ENCODE data around the gene RTN4RL1.
A peak's percentile ranks its signal among the peaks of the same experiment; 100 is the strongest.

Gene RTN4RL1

DNA sequence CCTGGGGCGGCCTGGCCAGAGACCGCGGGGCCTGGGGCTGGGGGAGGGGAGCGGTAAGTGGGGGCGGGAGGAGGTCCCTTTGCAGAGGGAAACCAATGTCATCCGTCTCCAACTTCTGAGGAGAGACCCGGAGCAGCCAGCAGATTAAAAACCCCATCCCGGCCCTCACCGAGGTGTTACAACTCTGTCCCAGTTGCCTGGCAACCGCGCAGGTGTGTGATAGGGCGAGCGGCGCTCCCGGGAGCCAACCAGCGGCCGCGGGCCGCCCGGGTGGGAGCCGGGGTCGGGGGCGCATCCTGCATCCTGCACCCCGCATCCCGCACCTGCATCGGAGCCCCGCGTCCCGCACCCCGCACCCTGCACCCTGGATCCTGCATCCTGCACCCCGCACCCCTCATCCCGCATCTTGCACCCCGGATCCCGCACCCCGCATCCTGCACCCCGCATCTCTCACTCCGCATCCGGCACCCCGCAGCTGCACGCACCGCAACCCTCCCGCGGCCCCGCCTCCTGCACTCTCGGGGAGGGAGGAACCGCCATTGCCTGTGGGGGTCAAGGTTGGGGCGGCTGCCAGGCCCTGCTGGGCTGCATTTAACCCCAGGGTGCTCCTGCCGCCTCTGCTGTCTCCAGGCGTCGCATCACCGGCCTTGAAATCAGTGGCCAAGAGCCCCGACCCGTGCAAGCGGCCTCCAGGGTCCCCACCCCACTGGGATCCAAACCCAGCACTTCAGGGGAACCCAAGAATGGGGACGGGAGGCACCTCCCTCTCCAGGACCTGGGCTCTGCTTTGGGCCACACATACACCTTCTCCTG is 47.3 kb downstream of the RTN4RL1 start:
- no peak for FAIRE-seq
- DNase-seq (ENCODE audit: low spot score) = no peak

DNA sequence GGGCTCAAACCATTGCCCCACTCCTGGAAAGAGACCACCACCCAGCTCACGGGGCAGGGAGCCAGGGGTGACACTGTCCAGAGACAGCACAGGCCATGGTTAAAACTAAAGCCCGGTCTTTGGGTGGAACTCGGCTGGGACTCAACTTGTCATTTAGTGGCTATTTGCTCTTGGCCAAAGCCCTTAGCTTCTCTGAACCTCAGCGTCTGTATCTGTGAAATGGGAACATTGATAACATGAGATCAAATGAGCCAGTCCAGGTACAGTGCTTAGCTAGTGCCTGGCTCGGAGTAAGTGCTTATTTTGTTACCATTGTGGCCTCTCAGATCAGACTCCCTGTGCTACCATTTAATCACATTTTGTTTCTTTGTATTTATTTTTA is 48.5 kb downstream of the RTN4RL1 start:
- DNase-seq (ENCODE audit: low spot score) (no peak), FAIRE-seq (no peak)

DNA sequence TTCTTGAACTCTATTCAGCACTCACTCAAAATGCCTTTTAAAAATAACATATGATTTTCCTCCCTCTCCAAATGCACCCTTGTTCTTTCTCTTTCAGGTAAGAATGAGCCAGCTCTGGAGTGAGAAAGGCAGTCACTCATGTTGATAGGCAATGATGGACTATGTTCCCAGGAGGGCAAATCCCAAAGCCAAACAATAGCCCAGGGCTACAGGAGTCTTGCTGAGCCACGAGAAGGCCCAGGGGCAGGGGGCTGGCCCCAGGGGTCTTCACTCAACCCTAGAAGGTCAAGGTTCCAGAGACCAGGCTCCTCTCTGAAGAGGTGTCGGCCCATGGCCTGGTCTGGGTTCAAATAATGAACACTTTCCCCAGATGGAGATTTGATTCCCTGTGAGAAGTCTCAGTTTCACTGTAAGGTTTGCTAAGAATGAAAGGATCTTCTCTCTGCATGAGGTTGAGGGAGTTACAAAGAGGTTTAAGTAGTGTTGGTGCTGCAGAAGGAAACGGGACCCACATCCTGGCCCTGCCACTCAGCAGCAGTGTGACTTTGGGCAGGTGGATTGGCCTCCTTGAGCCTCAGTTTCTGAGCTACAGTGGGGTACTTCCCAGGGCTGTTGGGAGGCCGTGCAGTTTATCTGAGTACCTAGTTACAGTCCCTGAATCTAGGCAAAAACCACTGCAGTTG is 49.0 kb downstream of the RTN4RL1 start:
- FAIRE-seq = no peak
- DNase-seq (ENCODE audit: low spot score) = no peak

DNA sequence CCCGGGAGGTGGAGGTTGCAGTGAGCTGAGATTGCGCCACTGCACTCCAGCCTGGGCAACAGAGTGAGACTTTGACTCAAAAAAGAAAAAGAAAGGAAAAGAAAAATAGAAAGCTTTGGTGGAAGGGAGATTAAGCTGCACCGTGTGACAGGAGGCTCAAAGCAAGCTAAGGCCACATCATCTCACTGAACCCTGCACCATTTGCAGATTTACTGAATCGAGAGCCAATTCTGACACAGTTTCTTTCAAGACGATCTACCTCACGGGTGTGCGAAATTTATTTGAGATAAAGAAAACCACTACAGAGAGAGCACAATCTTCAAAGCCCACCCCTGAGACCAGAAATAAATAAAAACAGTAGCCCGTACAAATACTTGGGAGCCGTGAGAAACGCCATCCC is 49.6 kb downstream of the RTN4RL1 start:
- no peak for DNase-seq (ENCODE audit: low spot score)
- FAIRE-seq = no peak

DNA sequence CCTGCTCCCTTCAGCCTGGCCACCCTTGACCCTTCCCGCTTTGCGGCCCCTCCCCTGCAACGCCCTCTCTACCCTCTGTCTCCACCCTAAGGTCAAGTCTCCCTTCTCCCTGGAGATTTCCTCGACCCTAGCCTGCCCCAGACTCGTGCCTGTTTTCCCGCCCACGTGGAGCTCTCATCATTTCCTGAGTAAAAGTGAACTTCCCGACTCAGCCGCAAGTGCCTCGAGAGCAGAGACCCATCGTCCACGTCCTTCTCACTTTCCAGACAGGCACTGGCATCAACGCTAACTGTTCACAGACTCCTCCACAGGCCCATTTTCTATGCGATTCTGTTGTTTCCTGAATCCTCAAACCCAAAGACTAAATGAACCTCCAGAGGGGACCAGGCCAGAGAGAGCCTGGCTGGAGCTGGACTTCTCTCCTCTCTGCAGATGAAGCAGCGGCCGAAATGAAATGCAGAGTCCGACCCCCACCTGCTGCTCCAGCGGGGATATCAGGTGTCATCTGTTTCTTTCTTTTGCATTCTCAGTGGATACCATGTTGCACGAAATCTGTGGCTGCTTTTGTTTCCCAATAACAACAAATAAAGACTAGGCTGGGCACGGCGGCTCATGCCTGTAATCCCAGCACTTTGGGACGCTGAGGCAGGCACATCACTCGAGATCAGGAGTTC is 52.5 kb downstream of the RTN4RL1 start:
- DNase-seq (ENCODE audit: low spot score) = no peak
- no peak for FAIRE-seq

DNA sequence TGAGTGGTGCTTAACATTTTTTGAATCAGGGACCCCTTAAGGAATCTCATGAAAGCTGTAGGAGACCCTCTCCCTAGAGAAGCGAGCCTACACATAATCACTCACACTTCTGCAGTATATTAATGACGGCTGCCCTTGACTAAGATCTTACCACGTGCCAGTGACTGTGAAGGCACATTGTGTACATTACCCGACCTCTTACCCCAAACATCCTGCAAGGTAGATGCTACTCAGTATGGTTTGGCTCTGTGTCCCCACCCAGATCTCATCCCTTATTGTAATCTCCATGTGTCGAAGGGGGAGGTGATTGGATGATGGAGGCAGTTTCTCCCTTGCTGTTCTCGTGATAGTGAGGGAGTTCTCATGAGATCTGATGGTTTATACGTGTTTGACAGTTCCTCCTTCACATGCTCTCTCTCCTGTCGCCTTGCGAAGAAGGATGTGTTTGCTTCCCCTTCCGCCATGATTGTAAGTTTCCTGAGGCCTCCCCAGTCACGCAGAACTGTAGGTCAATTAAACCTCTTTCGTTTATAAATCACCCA is 54.2 kb downstream of the RTN4RL1 start:
- no peak for DNase-seq (ENCODE audit: low spot score)
- FAIRE-seq = no peak

DNA sequence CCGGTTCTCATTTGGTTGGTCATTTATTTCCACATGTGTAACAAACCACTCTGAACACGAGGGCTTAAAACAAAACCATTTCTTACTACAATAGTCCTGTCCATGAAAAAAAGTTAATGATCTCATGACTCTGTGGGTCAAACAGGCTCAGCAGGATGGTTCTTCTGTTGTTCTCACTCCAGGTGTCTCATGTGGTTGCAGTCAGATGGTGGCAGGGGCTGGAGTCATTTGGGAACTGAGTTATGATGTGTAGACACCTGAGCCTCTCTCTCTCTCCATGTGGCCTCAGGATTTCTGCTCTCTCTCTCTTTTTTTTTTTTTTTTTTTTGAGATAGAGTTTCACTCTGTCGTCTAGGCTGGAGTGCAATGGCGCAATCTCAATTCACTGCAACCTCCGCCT is 55.4 kb downstream of the RTN4RL1 start:
- FAIRE-seq (no peak), DNase-seq (ENCODE audit: low spot score) (no peak)

DNA sequence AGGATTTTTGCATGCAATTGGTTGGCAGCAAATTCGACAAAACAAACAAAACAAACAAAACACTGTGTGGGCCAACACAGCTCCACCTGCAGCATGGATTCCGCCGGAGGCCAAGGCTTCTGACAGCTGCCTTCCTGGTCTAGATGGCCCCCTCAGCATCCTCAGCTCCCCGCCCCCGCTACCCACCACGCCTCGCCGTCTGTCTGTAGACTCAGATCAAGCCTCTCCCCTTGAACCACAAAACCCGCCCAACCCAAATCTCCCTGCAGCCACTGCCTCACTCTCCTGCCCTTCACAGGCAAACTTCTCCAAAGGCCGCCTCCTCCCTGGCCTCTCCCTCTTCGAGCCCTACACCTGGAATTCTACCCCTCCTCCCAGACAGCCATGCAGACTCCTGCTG is 57.9 kb downstream of the RTN4RL1 start:
- DNase-seq (ENCODE audit: low spot score) = no peak
- no peak for FAIRE-seq

DNA sequence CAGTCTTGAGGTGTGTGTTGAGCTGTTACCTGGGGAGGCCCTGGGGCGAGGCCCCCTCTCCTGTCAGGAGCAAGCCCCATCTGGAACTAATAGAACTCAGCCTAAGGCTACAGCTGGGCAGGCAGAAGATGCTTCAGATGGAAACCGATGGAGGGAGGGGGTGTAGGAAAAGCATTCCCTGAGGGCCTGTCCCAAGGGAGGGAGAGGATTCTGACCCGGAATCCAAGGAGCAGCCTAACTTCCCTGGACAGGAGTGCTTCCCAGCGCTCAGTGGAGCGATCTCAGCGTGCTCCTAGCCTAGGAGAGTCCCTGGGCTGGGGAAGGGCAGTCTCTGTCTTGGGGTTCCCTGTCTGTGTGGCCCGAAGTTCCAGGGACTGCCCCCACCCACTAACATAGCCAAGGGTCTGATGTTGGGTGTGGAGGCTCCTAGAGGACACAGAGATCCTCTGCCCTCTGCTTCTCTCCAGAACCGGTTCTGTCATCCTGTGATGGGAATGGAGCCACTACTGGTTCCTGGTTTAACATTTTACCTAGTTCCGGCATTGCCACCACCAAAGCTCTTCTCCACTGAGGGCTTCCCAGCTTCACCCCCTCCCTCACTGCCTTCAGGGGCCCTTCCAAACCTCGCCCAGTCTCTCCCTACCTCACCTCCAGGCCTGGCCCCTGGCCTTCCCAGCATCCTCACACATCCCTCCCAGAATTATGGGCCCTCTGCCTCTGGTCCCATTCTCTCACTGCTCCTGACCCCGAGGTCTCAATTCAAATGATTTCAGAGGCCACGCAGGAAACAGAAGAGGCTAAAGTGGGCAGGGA is 58.7 kb downstream of the RTN4RL1 start:
- DNase-seq (ENCODE audit: low spot score) (no peak), FAIRE-seq (no peak)

DNA sequence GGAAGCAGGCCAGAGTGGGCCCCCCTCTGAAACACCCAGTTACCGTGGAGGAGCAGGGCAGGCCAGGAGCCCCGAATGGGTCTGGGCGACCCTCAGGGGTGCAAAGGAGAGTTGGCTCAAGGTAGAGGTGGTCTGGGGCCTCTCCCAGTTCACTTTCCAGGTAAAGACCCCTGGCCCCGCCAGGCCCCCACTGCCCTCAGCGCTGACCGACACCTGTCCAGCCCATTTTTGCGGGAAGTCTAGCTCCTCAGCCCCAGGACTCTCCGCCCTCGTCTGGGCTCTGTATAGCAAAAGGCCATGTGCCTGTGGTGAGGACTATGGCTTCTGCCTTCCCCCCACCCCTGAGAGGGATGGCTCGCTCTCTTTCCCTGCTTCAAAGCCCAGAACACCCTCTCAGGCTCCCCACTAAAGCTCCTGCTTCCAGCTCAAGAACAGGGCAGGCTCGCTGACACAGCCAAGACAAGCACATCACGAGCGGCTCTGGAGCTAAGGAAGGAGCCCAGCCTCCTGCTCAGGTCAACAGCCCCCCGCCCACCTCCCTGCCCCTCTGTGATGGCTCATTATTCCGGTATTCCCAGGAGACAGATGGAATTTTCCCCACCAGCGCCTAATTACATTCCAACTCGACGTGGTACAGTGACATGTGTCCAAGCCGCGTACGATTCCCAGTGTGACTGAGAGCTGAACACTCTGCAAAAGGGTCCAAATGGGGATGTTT is 59.4 kb downstream of the RTN4RL1 start:
- DNase-seq (ENCODE audit: low spot score) (peak; percentile 35), FAIRE-seq (no peak)

DNA sequence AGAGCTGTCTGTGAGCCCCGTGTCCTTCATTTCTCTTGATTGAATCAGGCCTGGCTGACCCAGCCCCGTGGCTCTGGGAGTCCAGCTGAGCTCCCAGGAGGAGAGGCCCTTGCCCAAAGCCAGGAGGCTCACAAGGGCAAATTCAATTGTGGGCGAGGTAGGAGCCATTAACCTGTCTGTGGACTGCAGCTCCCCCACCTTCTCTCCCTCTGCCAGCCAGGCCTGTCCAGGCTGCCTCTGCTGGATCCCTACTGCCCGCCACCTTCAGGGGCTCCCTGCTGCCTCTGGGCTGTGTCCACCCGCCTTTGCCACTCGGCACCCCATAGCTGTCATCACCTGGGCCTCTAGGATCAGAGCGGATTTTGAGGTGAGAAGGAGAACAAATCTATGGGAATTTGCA is 61.9 kb downstream of the RTN4RL1 start:
- no peak for DNase-seq (ENCODE audit: low spot score)
- no peak for FAIRE-seq

DNA sequence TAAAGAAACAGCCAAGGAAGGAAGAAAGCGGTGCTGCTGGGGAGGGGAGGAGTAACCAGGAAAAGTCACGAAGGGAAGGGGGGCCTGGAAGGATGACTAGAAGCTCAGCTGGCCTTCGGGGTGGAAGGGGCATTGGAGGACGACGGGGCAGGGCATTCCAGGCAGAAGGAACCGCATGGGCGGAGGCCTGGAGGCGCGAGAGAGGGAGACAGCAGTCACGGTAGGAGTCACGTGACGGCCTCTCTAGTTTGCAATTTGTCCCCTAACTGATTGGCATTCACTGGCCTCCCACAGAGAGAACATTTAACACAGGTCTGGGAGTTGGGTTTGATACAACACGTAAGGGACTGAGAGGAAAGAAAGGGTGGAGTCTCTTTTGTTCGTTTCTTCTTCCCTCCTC is 63.9 kb downstream of the RTN4RL1 start:
- DNase-seq (ENCODE audit: low spot score) (no peak), FAIRE-seq (no peak)

DNA sequence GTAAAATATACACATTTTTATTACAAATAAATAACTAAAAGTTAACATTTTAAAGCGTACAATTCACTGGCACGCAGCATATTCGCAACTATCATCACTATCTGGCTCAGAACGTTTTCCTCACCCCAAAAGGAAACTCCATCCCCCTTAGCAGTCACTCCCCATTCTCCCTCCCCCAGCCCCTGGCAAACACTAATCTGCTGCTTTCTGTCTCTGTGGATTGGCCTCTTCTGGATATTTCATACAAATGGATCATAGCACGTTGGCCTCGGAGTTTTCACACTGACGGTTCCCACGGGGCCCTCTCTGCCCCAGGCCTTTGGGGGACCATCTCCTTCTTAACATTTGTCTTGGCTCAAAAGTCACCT is 64.6 kb downstream of the RTN4RL1 start:
- FAIRE-seq (no peak), DNase-seq (ENCODE audit: low spot score) (no peak)

DNA sequence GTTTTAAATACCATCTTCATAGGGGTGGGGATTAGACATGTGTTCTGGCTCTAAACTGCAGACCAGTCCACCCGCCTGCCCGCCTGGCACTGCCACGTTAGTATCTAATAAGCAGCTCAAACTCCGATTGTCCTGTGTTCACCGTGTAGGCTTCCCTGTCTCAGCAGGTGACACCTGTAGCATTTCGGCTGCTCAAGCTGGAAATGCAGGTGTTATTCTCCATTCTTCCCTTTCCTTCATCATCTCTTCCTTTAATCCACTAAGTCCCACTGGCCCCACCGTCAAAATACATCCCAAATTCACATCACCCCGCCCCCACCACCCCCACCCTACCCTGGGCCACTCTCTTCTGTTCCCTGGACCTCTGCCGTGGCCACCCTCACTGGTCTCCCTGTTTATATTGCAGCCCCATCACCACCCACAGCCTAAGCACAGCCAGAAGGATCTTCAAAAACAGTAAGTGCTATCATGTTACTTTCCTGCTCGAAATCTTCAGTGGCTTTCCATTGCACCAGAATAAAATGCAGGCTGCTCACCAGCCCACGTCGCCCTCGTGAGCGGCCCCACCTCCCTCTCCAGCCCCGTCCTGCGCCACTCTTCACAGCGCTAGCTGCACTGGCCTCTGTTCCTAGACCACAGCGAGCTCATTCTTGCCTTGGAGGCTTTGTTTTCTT is 65.1 kb downstream of the RTN4RL1 start:
- DNase-seq (ENCODE audit: low spot score) = no peak
- no peak for FAIRE-seq

DNA sequence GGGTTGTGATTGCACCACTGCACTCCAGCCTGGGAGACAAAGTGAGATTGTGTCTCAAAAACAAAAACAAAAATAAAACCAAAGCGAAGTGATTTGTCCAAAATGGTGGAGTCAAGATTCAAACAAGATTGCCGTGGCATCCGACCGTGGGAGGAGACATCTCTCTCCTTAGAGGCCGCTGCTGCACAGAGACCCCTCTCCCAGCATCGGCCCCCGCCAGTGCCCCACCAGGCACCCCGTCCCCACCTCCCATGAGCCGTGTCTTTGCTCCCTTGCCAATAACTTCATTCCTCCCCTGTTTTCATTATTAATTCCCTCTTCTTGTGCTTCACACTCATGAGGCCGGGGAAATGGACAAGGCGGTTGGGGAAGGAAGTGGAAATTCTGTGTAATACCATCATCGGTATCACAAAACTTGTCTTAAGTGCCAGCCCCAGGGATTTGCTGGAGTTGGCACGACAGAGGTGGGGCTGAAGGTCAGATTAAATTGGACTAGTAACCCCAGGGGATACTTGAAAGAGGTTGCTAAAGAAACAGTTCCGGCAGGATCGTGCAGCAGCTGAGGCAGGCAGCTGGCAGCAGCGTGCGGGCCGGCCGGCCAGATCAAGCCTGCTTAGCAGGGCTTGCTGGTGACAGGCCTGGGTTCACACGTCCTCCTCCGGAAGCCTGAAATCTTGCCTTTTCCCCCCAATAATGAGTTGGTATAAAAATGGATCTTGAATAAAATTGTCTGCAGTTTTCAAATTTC is 66.8 kb downstream of the RTN4RL1 start:
- no peak for FAIRE-seq
- no peak for DNase-seq (ENCODE audit: low spot score)

DNA sequence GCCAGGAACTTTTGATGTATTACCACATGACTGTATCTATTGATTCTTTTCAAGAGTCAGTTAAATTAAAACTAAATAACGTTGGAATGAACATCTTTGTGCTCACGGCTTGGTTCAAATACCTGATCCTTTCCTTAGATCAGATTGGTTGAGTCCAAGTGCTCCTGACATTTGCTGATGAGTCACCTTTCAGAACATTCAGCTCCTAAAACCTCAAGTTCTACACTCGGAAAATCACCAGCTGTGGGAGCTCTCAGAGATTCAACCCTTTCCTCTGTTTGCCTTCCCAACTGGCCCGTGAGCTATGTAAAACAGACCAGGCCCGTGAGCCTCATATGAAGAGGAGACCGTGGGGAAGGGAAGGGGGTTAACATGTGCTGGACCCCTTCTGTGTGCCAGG is 68.1 kb downstream of the RTN4RL1 start:
- DNase-seq (ENCODE audit: low spot score) = peak; percentile 19
- FAIRE-seq = no peak

DNA sequence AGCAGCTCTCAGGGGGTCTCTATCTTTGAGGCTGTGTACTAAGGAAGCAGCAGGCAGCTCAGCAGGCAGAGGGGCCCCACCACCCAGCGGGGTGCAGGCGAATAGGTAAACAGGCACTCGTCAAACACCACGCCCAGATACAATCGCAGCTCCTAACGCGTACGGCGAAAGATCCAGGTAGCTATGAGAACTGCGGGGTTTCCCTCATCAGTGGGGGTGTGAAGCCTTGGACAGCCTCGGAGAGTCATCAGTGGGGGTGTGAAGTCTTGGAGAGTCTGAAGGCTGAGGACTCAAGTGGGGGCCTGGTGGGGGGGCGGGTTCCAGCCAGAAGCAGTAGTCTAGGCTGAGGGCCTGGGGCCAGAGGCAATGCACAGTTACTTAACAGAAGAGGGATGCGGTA is 69.0 kb downstream of the RTN4RL1 start:
- FAIRE-seq = no peak

DNA sequence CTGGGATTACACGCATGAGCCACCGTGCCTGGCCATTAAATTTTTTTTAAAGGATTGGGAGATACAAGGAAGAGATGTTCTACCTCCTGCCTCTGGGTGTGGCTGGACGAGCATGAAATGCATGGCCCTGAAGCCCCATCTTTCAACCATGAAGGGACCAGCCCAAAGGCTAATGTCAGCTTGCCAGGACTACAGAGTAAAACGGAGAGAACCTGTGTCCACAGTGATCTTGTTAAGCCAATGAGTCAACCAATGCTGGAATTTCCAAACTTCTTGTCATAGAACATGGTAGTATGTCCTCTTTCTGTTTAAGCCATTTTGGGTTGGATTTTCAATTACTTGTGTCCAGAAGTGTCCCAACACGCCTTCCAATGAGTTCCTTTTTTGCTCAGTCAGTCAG is 71.3 kb downstream of the RTN4RL1 start:
- no peak for DNase-seq (ENCODE audit: low spot score)
- no peak for FAIRE-seq

More for the DNA sequence above, 69.0 kb downstream of the RTN4RL1 start:
- DNase-seq (ENCODE audit: low spot score) = no peak

DNA sequence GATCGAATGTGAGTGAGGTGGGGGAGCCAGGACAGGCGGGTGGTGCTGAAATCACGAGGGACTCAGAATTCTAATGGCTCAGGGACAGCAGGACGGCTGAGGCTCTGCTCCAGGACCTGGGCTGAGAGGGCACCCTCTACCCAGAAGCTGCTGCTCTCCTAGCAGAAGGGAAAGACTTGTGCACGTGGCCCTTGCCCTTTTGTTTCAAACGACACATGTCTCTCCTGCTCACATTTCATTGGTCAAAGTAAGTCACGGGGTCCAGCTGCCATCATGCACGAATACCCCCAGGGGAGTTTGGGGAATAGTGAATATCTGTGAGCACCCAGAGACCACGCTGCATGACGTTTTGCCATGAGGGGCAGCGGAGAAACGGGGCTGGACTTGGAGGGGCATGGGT is 73.2 kb downstream of the RTN4RL1 start:
- no peak for DNase-seq (ENCODE audit: low spot score)
- no peak for FAIRE-seq

DNA sequence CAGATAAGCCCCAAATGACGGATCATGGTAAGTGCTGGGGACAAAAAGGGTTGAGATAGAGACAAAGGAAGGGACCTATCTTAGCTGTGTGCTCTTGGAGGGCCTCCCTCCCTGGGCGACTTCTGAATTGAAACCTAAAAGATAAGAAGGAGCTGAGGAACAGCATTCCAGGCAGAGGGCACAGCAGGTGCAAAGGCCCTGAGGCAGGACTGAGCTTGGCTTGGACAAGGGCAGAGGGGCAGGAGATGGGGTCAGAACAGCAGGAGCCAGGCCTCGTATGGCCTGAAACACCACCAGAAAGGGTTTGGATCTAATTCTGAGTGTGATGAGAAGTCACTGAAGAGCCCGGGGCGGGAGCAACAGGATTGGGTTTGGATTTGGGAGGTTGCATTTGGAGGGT is 75.4 kb downstream of the RTN4RL1 start:
- DNase-seq (ENCODE audit: low spot score) = no peak
- FAIRE-seq = no peak
